Neural cell (in vitro differentiated cells): ENCODE measurements around the gene CD300LB. TPM values are rescaled to one million over a fixed set of nuclear protein-coding genes. Genes with fewer than 3 reads are reported as not detected.
"Not testable (repeated sequence)": the region's sequence is repeated elsewhere in the genome, so short reads cannot be mapped to it uniquely, and the experiment has no call there.

Source experiments
- H2AFZ ChIP-seq: fragments of 200-600, 300-800 bp; sonication (generic), shearing (Covaris generic); 2 replicates; pipeline ENCODE4 v1.6.0; 2014; ENCODE audit warnings: low read depth, mild to moderate bottlenecking, antibody characterized with exemption, low read length, moderate library complexity
- H3F3A ChIP-seq: fragments of 200-600 bp; shearing (Covaris generic); 2 replicates; pipeline ENCODE4 v1.6.1; 2016; ENCODE audit warnings: mild to moderate bottlenecking, moderate library complexity, mixed read lengths, antibody characterized with exemption, low read length; ENCODE audit not compliant: insufficient read depth, poor library complexity, severe bottlenecking
- H3K27ac ChIP-seq: fragments of 200-600, 300-800 bp; sonication (generic), shearing (Covaris generic); 2 replicates; pipeline ENCODE4 v1.5.1; 2014; ENCODE audit warnings: mild to moderate bottlenecking, low read length, moderate library complexity
- H3K27me3 ChIP-seq: fragments of 300-800, 200-600 bp; sonication (generic), shearing (Covaris generic); 2 replicates; pipeline ENCODE4 v1.6.0; 2014; ENCODE audit warnings: mild to moderate bottlenecking, low read depth, low read length, moderate library complexity; ENCODE audit not compliant: insufficient read depth
- H3K36me3 ChIP-seq: fragments of 300-800, 200-600 bp; sonication (generic), shearing (Covaris generic); 2 replicates; pipeline ENCODE4 v1.5.1; 2014; ENCODE audit warnings: mild to moderate bottlenecking, antibody characterized with exemption, low read length, moderate library complexity; ENCODE audit not compliant: insufficient read depth
- H3K4me2 ChIP-seq: fragments of 300-800, 200-600 bp; sonication (generic), shearing (Covaris generic); 2 replicates; pipeline ENCODE4 v1.6.0; 2014; ENCODE audit warnings: mild to moderate bottlenecking, low read length
- H3K4me3 ChIP-seq: fragments of 300-800, 200-600 bp; sonication (generic), shearing (Covaris generic); 2 replicates; pipeline ENCODE4 v1.5.1; 2014; ENCODE audit warnings: mild to moderate bottlenecking, low read length, moderate library complexity
- H3K79me2 ChIP-seq: fragments of 200-600 bp; shearing (Covaris generic); replicated peaks from 2 replicates; pipeline ENCODE4 v1.6.0; 2014; ENCODE audit warnings: mild to moderate bottlenecking, low read length, moderate library complexity; ENCODE audit not compliant: insufficient read depth
- H3K9ac ChIP-seq: fragments of 300-800, 200-600 bp; sonication (generic), shearing (Covaris generic); 2 replicates; pipeline ENCODE4 v1.6.1; 2016; ENCODE audit warnings: mild to moderate bottlenecking, low read length, mixed read lengths
- H3K9me2 ChIP-seq: fragments of 200-600 bp; shearing (Covaris generic); 2 replicates; pipeline ENCODE4 v1.6.1; 2016; ENCODE audit warnings: mild to moderate bottlenecking, low read length, mixed read lengths; ENCODE audit not compliant: insufficient read depth
- H3K9me3 ChIP-seq: fragments of 200-600, 300-800 bp; sonication (generic), shearing (Covaris generic); 2 replicates; pipeline ENCODE4 v1.6.1; 2016; ENCODE audit warnings: mild to moderate bottlenecking, mixed run types, low read length, moderate library complexity, mixed read lengths
- H4K20me1 ChIP-seq: fragments of 200-600 bp; shearing (Covaris generic); 2 replicates; pipeline ENCODE4 v1.6.1; 2016; ENCODE audit warnings: mild to moderate bottlenecking, mixed run types; ENCODE audit not compliant: insufficient read depth
- EP300 ChIP-seq: fragments of 450-650 bp; conservative IDR thresholded peaks from 2 replicates; pipeline ENCODE4 v1.6.1; 2014; ENCODE audit warnings: antibody characterized with exemption, mild to moderate bottlenecking, moderate library complexity; ENCODE audit not compliant: poor library complexity, severe bottlenecking
- EZH2 ChIP-seq: fragments of 200-600, 300-800 bp; shearing (Covaris generic), sonication (generic); IDR thresholded peaks from 2 replicates; pipeline ENCODE4 v1.6.1; 2014; ENCODE audit warnings: antibody characterized with exemption, low read length, borderline replicate concordance, mild to moderate bottlenecking; ENCODE audit not compliant: insufficient read depth, poor library complexity, severe bottlenecking
- MXI1 ChIP-seq: fragments of 450-650 bp; conservative IDR thresholded peaks from 2 replicates; pipeline ENCODE4 v1.6.1; 2014; ENCODE audit warnings: antibody characterized with exemption, mild to moderate bottlenecking; ENCODE audit not compliant: poor library complexity, severe bottlenecking
- POLR2AphosphoS5 ChIP-seq: IDR thresholded peaks from 2 replicates; pipeline ENCODE4 v1.6.1; 2012
- RAD21 ChIP-seq: fragments of 450-650 bp; conservative IDR thresholded peaks from 2 replicates; pipeline ENCODE4 v1.6.1; 2014; ENCODE audit warnings: antibody characterized with exemption, mild to moderate bottlenecking, moderate library complexity
- SMC3 ChIP-seq: fragments of 450-650 bp; conservative IDR thresholded peaks from 2 replicates; pipeline ENCODE4 v1.6.1; 2014; ENCODE audit warnings: antibody characterized with exemption, mild to moderate bottlenecking, moderate library complexity; ENCODE audit not compliant: poor library complexity
- TAF1 ChIP-seq: IDR thresholded peaks from 2 replicates; pipeline ENCODE4 v1.6.1; 2012; ENCODE audit warnings: low read depth
- polyA plus RNA-seq: library from polyadenylated mRNA; depleted of rRNA; stranded (reverse); fragments of >200 nt; gene quantifications from 2 replicates; pipeline ENCODE4 v1.2.3, GENCODE V29; 2014
- TF ChIP-seq, protein P1 (sequence below): fragments of 450-650 bp; IDR thresholded peaks from 2 replicates; pipeline ENCODE4 v1.5.1; 2014; ENCODE audit warnings: antibody characterized with exemption, mild to moderate bottlenecking, moderate library complexity; ENCODE audit not compliant: poor library complexity, severe bottlenecking
- TF ChIP-seq, protein P2 (sequence below): IDR thresholded peaks from 2 replicates; pipeline ENCODE4 v1.6.1; 2012; ENCODE audit warnings: borderline replicate concordance

The CD300LB gene
- polyA plus RNA-seq, 1 donor from 2014 or later: not detected

DNA sequence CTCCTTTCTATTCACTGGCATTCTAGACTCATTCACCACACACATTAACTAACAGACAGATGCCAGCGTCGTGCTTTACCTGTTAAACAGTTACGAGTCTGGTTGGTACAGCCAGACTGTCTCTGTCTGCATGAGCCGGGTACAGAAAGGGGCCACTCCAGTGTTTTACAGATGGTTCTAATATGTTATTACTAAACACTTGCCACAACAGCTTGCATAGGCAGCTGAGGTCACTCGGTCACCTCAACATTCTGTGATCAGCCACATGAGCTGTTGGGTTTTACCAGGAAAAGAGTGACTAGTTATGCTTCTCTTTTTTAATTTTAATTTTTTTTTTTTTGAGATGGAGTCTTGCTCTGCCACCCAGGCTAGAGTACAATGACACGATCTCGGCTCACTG lies 39.6 kb downstream of the CD300LB start:
- Histone ChIP-seq H3K79me2 (no peaks in the 10 kb centered on the region), H3K27me3 (no peaks in the 10 kb centered on the region), H3K9me2 (no peaks in the 10 kb centered on the region), H3K9ac (no peak overlapping the region), H3F3A (no peaks in the 10 kb centered on the region), H3K36me3 (no peaks in the 10 kb centered on the region), H3K27ac (no peak overlapping the region), H3K9me3 (no peaks in the 10 kb centered on the region), H2AFZ (no peak overlapping the region), H3K4me2 (no peak overlapping the region), H4K20me1 (no peaks in the 10 kb centered on the region), H3K4me3 (no peak overlapping the region)
- TF ChIP-seq TAF1 (no peak), EZH2 (no peak), RAD21 (no peak), SMC3 (no peak), MXI1 (no peak), EP300 (no peak), POLR2AphosphoS5 (no peak)
- TF ChIP-seq, protein P1, sequence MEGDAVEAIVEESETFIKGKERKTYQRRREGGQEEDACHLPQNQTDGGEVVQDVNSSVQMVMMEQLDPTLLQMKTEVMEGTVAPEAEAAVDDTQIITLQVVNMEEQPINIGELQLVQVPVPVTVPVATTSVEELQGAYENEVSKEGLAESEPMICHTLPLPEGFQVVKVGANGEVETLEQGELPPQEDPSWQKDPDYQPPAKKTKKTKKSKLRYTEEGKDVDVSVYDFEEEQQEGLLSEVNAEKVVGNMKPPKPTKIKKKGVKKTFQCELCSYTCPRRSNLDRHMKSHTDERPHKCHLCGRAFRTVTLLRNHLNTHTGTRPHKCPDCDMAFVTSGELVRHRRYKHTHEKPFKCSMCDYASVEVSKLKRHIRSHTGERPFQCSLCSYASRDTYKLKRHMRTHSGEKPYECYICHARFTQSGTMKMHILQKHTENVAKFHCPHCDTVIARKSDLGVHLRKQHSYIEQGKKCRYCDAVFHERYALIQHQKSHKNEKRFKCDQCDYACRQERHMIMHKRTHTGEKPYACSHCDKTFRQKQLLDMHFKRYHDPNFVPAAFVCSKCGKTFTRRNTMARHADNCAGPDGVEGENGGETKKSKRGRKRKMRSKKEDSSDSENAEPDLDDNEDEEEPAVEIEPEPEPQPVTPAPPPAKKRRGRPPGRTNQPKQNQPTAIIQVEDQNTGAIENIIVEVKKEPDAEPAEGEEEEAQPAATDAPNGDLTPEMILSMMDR: no peak
- TF ChIP-seq, protein P2, sequence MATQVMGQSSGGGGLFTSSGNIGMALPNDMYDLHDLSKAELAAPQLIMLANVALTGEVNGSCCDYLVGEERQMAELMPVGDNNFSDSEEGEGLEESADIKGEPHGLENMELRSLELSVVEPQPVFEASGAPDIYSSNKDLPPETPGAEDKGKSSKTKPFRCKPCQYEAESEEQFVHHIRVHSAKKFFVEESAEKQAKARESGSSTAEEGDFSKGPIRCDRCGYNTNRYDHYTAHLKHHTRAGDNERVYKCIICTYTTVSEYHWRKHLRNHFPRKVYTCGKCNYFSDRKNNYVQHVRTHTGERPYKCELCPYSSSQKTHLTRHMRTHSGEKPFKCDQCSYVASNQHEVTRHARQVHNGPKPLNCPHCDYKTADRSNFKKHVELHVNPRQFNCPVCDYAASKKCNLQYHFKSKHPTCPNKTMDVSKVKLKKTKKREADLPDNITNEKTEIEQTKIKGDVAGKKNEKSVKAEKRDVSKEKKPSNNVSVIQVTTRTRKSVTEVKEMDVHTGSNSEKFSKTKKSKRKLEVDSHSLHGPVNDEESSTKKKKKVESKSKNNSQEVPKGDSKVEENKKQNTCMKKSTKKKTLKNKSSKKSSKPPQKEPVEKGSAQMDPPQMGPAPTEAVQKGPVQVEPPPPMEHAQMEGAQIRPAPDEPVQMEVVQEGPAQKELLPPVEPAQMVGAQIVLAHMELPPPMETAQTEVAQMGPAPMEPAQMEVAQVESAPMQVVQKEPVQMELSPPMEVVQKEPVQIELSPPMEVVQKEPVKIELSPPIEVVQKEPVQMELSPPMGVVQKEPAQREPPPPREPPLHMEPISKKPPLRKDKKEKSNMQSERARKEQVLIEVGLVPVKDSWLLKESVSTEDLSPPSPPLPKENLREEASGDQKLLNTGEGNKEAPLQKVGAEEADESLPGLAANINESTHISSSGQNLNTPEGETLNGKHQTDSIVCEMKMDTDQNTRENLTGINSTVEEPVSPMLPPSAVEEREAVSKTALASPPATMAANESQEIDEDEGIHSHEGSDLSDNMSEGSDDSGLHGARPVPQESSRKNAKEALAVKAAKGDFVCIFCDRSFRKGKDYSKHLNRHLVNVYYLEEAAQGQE: no peak

DNA sequence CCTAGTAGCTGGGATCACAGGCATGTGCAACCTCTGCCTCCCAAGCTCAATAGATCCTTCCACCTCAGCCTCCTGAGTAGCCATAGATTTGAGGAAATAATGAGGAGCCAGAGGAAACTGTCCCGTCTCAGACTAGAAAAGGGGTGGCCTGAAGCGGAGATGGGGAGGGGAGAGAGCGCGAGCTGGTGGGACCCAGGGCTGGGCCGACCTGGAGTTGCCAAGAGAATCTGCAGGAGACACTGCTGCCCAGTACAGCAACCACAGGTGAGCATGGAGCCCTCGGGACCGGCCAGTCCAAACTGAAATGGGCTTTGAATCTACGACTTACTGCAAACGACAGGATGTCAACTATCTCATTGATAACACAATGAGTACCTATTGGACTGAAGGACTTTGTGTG lies 40.6 kb downstream of the CD300LB start:
- Histone ChIP-seq H3K9me3 (no peaks in the 10 kb centered on the region), H3F3A (no peaks in the 10 kb centered on the region), H3K4me2 (no peak overlapping the region), H3K27me3 (no peaks in the 10 kb centered on the region), H3K9ac (no peak overlapping the region), H3K36me3 (no peaks in the 10 kb centered on the region), H3K79me2 (no peaks in the 10 kb centered on the region), H3K4me3 (no peak overlapping the region), H4K20me1 (no peaks in the 10 kb centered on the region), H3K27ac (no peak overlapping the region), H2AFZ (no peak overlapping the region), H3K9me2 (no peaks in the 10 kb centered on the region)
- TF ChIP-seq EP300 (no peak), RAD21 (no peak), TAF1 (no peak), EZH2 (no peak), MXI1 (no peak), POLR2AphosphoS5 (no peak), SMC3 (no peak)
- TF ChIP-seq, protein P1: no peak
- TF ChIP-seq, protein P2: no peak

DNA sequence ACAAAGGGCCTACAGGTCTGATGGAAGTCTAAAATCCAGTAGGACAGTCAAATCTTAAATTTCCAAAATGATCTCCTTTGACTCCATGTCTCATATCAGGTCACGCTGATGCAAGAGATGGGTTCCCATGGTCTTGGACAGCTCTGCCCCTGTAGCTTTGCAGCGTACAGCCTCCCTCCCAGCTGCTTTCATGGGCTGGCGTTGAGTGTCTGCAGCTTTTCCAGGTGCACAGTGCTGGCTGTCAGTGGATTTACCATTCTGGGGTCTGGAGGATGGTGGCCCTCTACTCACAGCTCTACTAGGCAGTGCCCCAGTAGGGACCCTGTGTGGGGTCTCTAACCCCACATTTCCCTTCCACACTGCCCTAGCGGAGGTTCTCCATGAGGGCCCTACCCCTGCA lies 43.0 kb downstream of the CD300LB start:
- not testable (repeated sequence) for H3K27me3 ChIP-seq, H4K20me1 ChIP-seq, H3F3A ChIP-seq, H3K9me2 ChIP-seq, H3K27ac ChIP-seq, H3K79me2 ChIP-seq, H2AFZ ChIP-seq, H3K36me3 ChIP-seq, H3K9ac ChIP-seq, H3K4me2 ChIP-seq, H3K4me3 ChIP-seq, H3K9me3 ChIP-seq
